Measurements from ENCODE around the gene IFNA14.
"Not testable (repeated sequence)": the region's sequence is repeated elsewhere in the genome, so short reads cannot be mapped to it uniquely, and the experiment has no call there.

The IFNA14 gene

GRCh38 chr9:21213411-21214326 lies 26.1 kb downstream of the IFNA14 start:
- DNase-seq: not testable (repeated sequence)

GRCh38 chr9:21212160-21212559 lies 27.6 kb downstream of the IFNA14 start:
- not testable (repeated sequence) for DNase-seq

- not testable (repeated sequence) for DNase-seq
These were observed 29.0 kb downstream of the IFNA14 start for GRCh38 chr9:21210782-21211181.

- no peak for DNase-seq
These were observed 29.5 kb downstream of the IFNA14 start for GRCh38 chr9:21210311-21210710.

- not testable (repeated sequence) for DNase-seq
These were observed 32.8 kb downstream of the IFNA14 start, which contains the start of gene IFNA10 for GRCh38 chr9:21207043-21207442. Gene IFNA10, minus strand, starts transcription at chr9:21207143. Its CDS starts 46 bp downstream, at chr9:21207097.

- no peak for DNase-seq
These were observed 34.6 kb downstream of the IFNA14 start for GRCh38 chr9:21205204-21205603.

- not testable (repeated sequence) for DNase-seq
These were observed 37.7 kb downstream of the IFNA14 start, which contains the start of gene IFNA7 for GRCh38 chr9:21202105-21202504. Gene IFNA7, minus strand, starts transcription at chr9:21202205. Its CDS starts 40 bp downstream, at chr9:21202165.

- not testable (repeated sequence) for DNase-seq
These were observed 44.7 kb downstream of the IFNA14 start for GRCh38 chr9:21194867-21195776.
